HPDE6-E6E7 (cell line): Measurements from ENCODE around the gene BEX4.
"Not testable (repeated sequence)": the region's sequence is repeated elsewhere in the genome, so short reads cannot be mapped to it uniquely, and the experiment has no call there.

Source experiments
- DNase-seq: peaks from one replicate; pipeline ENCODE4 v3.0.0; 2011; ENCODE audit warnings: missing footprints; ENCODE audit errors: extremely low spot score

Gene BEX4

GRCh38 chrX:103214870-103215424, at the start of gene BEX4:
Gene BEX4 (plus strand): TSS chrX:103215108. CDS start chrX:103216154, 1,046 bp downstream.
- peak; percentile 41 for DNase-seq

GRCh38 chrX:103170216-103170615, 44.7 kb upstream of the BEX4 start:
- no peak for DNase-seq

- DNase-seq = no peak
Observed at GRCh38 chrX:103171353-103171752, 43.6 kb upstream of the BEX4 start.

GRCh38 chrX:103175256-103175655, 39.7 kb upstream of the BEX4 start:
- not testable (repeated sequence) for DNase-seq

- DNase-seq = peak; percentile 28
Observed at GRCh38 chrX:103175944-103176753, 38.8 kb upstream of the BEX4 start.

GRCh38 chrX:103177556-103177955, 37.4 kb upstream of the BEX4 start:
- no peak for DNase-seq

GRCh38 chrX:103183912-103184311, 31.0 kb upstream of the BEX4 start:
- no peak for DNase-seq

GRCh38 chrX:103187953-103188475, 26.9 kb upstream of the BEX4 start:
- no peak for DNase-seq

- DNase-seq = no peak
Observed at GRCh38 chrX:103197721-103198306, 17.1 kb upstream of the BEX4 start.

GRCh38 chrX:103198668-103199067, 16.2 kb upstream of the BEX4 start:
- not testable (repeated sequence) for DNase-seq

GRCh38 chrX:103201041-103201440, 13.9 kb upstream of the BEX4 start:
- no peak for DNase-seq

- DNase-seq = no peak
Observed at GRCh38 chrX:103210056-103210455, 4.9 kb upstream of the BEX4 start.

- DNase-seq = no peak
Observed at GRCh38 chrX:103211012-103211715, 3.7 kb upstream of the BEX4 start.

GRCh38 chrX:103212749-103213457, 2.0 kb upstream of the BEX4 start:
- DNase-seq = no peak

- no peak for DNase-seq
Observed at GRCh38 chrX:103215425-103215991, 600 bp downstream of the BEX4 start.

- no peak for DNase-seq
Observed at GRCh38 chrX:103220511-103221323, 5.8 kb downstream of the BEX4 start.

- DNase-seq = not testable (repeated sequence)
Observed at GRCh38 chrX:103225918-103226317, 11.0 kb downstream of the BEX4 start.

- DNase-seq = no peak
Observed at GRCh38 chrX:103233263-103233662, 18.4 kb downstream of the BEX4 start.

GRCh38 chrX:103234869-103235268, 20.0 kb downstream of the BEX4 start:
- no peak for DNase-seq

GRCh38 chrX:103235608-103236007, 20.7 kb downstream of the BEX4 start:
- not testable (repeated sequence) for DNase-seq
